GM19351 (cell line): ENCODE measurements around the gene KNSTRN.
A peak's percentile ranks its signal among the peaks of the same experiment; 100 is the strongest.

Experiments used
- ATAC-seq: cut with Tn5 transposase; IDR thresholded peaks from one replicate; pipeline ENCODE4 v1.9.1; 2021; ENCODE audit warnings: mild to moderate bottlenecking, moderate library complexity; ENCODE audit not compliant: unreplicated experiment

The KNSTRN gene

DNA sequence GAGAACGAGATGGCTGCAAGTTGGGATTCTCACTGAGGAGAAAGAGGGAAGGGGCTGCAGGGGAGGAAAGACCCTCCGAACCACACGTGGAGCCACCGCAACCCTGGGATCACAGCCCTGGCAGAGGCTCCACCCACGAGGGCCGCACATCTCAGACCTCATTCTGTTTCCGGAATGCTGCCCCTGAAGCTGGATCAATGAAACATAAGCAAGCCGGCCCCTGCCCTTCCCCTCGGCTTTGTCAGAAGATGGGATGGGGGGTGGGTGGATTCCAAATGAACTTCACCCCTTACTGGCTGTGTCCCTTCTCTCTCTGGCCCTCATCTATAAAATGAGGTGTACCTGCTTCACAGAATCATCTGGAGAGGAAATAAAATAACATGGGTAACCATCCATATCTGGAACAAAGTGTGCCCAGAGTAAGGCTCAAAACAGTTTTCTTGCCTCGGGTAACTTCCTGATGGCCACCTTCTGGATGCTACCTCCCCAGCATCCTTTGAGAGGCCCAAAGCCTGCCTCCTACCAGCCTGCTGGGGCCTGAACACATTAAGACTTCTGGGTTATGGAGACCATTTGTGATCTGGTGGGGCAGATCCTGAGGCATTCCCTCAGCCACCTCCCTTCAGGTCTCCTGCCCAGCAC is 37.2 kb upstream of the KNSTRN start:
- no peak for ATAC-seq

DNA sequence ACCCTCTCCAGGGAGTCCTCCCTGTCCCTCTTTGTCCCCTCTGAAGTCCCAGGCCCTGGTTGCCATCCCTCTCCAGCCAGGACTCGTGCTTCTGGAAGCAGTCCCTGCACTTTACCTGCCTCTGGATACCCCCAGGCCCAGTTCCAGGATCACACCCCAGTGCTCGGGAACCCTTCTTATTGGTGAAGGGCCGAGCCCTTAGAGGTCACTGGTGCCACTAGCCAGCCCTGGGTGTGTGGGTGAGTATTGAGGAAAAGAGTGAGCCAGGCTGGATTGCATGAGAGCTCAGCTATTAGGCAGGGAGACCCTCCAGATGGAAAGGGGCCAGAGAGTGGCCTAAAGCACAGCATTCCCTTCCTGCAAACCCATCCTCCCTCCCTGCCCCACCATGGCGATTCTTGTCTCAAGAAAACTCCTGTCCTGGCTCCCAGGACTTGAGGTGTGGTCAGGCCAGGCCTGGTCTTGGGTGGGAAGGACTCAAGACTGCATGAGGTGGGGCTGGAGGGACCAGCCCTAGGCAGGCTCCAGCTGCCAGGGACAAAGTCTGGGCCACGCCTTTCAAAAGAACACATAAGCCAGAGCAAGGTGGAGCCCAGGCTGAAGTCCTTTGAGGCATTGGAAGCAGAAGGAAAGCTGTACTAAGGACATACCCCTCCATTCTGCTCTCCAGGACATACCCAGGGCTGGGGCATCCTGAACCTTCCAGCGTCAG is 36.5 kb upstream of the KNSTRN start:
- ATAC-seq = no peak

DNA sequence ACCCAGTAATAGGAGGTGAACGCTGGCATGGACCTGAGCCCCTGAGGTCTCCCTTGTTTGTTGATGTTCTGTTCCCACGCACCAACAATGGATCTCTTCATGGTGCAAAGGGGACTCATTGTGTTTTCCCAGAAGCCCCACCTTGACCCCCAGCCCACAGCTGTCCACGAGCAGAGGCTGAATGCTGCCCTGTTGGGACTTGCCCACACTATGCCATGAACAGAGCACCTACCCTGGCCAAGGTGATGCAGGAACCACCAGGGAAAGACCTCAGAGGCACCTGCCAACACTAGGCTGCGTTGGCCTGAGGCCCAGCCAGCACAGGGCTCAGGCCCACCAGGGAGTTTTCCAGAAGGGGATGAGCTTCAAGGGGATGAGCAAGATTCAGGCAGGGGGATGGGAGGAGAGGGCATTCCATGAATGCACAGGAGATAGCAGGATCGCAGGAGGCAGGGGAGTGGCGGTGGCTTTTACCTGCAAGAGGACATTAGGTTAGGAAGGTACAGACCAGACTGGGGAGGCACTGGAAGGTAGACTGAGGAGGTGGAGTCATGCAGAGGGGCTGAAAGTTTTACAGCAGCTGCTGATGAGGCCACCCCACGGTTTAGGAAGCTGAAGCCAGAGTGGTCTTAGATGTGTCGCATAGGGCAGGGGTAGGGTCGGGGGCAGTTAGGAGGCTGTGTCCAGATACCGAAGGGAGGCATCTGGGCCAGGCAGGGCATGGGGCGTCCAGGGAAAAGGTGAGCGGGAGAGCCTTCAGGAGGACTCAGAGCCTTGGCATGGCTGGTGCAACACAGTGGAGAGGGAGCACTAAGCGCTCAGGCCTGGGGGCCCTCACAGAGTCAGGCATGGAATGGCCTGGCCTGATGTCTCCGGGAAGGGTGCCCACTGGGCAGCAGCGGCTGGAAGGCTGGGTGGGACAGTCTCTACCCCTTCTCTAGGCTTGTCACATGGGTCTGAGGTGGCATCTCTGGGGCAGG is 35.7 kb upstream of the KNSTRN start:
- ATAC-seq = no peak

DNA sequence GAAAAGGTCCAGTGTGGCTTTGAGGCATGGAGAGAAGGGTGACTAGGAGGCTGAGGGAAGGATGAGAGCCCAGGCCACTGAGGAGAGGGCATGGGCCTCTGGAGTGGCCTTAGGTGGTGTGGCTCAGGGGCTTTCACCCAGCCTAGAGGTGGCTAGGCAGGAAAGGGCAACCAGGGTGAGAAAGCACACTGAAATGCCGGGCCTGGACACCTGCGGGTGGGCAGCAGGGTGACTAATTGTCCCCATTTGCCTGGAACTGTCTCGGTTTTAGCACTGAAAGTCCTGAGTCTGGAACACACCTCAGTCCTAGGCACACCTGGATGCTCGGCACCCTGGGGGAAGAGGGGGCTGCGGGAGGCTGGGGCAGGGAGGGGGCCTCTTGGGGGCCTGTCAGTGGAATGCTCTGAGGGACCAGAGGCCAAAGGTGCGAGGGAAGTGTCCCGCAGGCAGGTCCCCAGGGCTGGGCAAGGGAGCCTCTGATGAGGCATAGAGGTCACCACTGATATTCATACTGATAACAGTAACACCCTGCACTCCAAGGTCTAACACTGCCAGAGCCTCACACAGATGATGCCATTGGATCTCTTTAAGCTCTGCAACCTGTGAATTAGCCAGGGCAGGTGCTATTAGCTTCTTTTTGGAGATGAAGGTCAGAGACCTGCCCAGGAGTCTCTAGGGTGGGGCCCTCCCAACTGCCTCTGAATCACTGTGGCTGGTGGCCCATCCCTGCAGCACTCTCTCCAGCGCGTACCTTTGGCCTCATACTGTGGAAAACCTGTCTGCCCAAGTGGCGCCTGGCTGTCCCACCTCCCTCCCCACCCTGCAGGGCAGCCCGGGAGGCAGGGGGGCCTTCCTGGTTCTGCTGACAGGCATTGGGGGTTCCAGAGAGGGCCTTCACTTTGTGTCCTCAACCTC is 34.7 kb upstream of the KNSTRN start:
- ATAC-seq = no peak

DNA sequence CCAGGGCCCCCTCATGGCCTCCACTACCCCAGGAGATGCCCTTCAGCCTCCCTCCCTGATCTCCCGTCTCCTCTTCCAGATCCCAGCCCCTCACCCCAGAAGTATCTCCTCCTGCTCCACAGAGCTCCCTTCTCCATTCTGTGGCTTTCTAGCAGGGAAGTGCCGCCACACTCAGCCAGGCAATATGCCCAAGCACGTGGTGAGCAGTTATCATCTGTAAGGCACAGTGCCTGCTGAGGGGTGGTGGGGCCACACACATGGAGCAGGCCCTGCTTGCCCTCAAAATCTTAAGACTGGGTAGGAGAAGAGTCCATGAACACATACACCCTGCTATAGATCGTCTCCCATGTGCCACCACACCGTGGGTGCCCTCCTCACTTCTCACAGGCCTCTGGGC is 34.0 kb upstream of the KNSTRN start:
- ATAC-seq = no peak

DNA sequence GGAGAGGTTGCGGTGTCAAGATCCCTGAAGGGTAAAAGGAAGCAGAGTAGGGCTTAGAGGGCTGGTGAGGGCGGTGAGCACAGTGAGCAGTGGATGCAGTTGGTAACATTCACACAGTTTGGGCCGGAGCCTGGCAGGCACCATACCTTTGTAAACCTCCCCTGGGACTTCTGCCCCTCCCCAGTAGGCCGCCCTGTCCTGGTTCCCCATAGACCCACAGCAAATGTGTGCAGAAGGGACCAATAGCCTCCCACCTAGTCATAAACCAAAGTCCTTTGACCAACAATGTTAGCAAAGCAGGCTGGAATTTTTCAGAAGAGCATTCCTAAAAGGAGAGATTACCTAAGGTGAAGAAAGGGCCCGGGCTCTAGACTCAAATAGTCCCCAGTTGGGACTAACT is 33.4 kb upstream of the KNSTRN start:
- no peak for ATAC-seq

DNA sequence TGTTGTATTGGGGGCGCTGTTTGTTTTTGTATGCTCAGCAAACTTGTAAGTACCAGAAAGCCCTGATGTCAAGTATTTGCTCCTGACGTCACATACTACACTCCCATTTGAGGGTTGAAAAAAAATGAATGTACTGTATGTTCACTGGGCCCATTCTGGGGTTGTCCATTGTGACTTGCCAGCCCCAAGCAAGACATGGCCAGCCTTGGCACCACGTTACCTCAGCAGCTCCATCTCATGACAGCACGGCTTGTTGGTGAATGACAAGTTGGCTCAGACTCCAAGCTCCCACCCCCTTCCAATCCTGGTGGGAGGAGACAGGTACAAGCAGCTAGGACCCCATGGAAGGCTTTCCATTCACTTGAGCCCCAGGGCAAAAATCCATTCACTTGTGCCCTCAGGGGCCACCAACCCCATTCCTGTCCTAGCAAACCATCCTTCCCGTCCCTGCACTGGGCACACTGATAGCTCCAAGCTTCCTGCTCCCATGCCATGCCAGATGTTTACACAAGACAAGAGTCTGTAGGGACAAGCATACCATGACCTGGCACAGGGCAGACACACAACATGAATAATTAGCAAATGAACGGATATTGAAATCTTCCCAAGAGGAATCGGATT is 30.1 kb upstream of the KNSTRN start:
- ATAC-seq = no peak

DNA sequence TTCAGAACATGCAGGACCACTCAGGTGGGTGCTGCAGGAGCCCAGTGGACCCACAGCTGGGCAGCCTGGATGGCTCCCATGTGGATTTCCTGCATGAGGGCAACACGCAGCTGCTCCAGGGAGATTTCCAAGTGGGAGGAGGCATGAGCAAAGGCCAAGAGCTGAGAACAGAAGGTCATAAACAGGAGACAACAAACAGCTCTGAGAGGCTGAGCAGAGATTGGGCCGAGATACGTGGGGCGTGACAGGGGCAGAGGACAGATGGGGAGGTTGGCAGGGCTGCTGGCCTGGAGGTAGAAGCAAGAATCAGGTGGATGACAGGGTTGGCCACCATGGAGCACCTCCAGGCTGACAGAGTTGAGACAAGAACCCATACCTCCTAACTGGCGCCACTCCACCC is 28.8 kb upstream of the KNSTRN start:
- ATAC-seq = no peak

DNA sequence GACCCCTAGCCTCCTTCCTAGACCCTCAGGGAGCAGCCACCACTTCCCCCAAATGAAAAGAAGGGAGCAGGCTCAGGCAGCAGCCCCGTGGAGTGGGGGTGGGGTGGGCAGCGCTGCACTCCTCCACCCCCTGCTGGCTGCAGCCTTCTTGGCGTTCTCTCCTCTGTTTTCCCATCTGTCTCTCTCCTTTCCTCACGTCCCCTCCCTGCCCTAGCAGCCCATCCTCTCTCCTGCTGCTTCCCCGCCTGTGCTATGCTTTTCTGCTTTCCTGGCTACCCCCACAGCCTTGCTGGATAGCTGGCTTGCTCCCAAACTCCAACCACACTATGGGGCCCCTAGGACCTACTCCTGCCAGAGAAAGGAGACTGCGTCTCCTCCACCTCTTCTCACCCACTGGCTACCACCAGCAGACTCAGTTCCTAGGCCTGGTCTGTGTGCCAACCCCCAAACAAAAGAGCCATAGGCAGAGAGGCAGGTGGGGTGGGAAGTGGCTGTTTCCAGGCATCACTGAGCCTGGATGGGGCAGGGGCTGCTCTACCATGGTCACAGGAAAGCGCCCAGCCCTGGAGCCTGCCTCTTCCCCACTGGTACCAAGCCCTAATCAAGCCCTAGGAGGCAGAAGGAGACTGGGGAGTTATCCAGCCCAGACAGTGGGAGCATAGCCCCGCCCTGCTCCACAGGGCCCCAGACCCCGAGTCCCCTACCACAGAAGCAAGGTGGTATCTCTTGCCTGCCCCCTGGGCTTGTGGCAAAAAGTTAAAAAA is 27.9 kb upstream of the KNSTRN start:
- no peak for ATAC-seq

DNA sequence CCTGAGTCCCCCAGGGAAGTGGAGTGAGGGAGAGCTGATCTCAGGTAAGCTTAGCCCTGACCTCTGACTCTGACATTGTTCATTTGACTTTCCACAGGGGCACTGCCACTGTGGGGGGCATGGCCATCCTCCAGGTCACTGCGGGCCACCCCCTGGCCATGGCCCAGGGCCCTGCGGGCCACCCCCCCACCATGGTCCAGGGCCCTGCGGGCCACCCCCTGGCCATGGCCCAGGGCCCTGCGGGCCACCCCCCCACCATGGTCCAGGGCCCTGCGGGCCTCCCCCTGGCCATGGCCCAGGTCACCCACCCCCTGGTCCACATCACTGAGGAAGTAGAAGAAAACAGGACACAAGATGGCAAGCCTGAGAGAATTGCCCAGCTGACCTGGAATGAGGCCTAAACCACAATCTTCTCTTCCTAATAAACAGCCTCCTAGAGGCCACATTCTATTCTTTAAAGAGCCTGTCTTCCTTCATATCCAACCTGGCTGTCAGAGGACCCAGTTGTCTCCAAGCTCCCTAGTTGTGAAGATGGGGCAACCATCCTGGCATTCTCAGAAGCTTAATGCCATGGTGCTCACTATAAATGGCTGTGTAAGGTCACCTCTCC is 26.4 kb upstream of the KNSTRN start:
- ATAC-seq = no peak

DNA sequence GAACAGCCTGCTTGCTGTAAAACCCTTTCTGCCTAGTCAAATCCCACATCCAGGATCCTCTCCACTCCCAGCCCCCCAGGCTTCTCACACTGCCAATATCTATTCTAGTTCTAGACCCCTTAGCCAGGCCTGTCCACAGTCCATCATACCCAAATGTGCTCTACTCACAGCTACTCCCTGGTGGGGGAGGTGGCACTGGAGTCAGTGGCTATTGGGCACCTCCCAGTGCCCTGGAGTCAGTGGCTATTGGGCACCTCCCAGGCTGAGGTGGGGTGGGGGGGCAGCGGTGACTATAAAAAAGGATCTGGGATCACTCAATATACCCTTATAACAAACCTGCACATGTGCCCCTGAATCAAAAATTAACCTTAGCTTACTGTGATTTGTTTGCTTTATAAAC is 25.3 kb upstream of the KNSTRN start:
- no peak for ATAC-seq

DNA sequence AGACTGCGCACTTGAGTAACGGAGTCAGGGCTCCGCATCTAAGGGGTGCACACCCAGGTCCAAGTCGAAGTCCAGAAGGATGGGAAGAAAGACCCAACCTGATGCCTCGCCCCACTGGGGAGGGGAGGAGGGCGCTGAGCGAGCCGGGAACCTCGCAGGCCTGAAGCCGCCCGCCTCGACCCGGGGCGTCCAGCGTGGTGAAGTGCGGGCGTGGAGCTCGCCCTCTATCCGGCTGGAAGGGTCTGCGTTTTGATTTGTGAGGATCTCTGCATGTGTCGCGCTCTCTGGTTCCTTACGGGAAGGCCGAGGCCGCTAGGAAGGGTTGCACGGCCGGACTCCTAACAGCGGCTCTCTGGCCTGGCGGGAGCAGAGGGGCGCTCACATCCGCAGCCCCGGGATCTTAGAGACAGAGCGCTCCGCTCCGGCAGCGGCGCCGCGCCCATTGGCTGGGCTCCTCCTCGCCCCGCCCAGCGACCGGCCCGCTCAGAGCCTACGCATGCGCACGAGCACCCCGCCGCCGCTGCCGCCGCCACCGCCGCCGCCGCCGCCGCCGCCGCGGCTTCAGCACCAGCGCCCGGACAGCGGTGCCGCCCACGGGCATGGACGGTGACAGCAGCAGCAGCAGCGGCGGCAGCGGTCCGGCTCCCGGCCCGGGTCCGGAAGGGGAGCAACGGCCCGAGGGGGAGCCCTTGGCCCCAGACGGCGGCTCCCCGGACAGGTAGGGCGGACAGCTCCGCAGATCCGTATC is 24.6 kb upstream of the KNSTRN start, which contains the start of gene DISP2:
DISP2 (plus strand) TSS at position 497 of the 748 bp plus-strand sequence; CDS start at position 600, 103 bp downstream.
- ATAC-seq = peak; percentile 91

DNA sequence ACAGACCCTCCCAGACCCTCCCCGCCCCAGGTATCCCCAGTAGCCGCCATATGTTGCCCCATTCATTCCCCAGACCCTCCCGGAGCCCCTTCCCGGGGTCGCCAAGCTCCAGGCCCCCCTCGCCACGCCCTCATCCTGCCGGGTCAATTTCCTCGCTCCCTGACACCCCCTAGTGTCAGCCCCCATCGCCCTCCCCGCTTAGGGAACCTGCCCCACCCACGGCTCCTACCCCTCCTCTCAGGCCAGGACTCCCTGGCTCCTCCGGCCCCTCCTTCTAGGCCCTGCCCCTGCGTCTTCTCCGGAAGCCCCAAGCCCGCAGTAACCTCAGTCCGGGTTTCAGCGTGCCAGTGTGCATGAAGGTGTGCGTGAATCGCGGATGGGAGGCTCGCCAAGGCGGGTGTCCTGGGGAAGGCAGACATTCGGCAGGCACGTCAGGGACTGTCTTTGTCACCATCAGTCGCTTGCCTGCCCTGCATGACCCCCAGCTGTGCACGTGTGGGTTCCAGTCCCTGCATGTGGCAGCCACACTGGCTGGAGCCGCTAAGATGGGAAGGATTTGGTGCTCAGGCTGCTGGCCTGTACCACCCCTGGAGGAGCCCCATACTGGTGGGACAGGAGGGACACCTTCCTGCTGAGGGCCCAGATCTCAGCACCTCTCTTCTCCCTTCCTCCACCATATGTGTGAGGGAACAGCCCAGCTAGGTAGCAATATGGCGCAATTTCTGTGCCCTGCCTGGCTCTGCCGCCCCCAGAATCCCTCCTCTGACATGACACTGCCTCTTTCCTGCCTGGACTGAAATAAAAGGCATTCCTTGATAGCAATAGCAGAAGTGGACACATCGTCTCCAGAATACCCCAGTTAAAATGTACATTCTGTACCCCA is 23.8 kb upstream of the KNSTRN start:
- ATAC-seq = peak; percentile 18

DNA sequence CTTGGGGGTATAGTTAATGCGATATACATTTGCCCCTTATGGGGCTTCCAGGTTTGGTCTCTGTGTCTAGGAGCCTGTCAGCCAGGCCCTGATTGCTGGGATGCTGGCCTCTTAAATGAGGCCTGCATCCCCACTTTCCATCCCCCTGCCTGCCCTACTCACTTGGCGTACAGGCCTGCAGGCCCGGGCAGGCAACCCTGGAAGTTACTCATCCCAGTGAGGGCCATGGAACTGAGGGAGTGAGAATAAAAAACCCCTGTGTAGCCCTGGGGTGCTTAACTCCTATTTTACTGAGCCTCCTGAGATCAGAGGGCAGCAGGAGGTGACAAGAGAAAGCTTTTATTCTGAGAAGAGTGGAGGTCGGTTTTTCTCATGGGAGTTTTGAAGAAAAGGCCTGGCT is 22.5 kb upstream of the KNSTRN start:
- ATAC-seq = no peak

DNA sequence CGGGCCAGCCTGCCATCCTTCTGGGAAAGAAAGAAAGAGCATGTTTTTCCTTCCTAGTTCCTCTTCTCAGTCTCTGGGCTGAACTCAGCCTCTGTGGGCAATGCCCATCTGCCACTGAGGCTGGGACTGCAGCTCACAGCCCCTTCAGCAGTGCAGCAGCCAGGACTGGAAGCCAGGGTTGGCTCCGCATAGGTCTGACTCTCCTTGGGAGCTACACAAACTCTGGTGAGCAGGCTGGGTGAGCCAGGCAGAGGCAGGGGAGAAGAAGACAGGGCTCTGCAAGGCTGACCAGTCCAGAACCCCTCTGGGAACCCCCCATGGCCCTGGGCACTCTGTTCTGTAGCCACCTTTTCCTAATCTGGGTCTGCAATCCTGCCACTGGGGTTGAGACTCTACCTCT is 20.9 kb upstream of the KNSTRN start:
- ATAC-seq = no peak

DNA sequence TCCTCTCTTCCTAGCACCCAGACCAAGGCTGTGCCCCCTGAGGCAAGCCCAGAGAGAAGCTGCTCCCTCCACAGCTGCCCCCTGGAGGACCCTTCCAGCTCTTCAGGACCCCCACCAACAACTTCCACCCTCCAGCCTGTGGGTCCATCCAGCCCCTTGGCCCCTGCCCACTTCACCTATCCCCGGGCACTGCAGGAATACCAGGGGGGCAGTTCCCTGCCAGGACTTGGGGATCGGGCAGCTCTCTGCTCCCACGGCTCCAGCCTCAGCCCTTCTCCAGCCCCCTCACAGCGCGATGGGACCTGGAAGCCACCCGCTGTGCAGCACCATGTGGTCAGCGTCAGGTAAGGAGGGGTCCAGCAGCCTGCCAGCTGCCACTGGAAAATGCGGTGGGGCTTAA is 18.9 kb upstream of the KNSTRN start:
- ATAC-seq = no peak

DNA sequence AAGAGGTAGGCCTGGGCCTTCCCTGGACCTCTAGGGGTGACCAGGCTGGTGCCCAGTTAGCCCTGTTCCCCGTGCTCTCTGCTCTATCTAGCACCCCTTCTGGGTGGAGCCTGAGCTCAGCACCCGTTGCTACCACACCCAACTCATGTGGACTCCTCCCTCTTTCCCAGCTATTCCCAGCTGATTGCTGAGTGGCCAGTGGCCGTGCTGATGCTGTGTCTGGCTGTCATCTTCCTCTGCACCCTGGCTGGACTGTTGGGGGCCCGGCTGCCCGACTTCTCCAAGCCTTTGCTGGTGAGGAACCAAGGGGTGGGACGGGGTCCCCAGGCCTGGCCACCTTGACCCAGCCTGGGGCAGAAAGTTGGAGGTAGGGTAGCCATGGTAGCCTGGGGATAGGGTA is 18.3 kb upstream of the KNSTRN start:
- no peak for ATAC-seq
